Fibroblast of lung (primary cell): ENCODE results near the gene ROBO4.

Experiments
- CTCF ChIP-seq, 2 donors: IDR thresholded peaks in 1 of 2; conservative IDR thresholded peaks in 1 of 2; 1 replicate in 1 of 2; 2 replicates in 1 of 2; pipeline ENCODE4 v1.5.1; 2011 to 2012; ENCODE audit warnings: low read length in 2 of 2, control low read depth in 1 of 2, inconsistent platforms in 1 of 2, low read depth in 1 of 2, mild to moderate bottlenecking in 1 of 2
- EZH2 ChIP-seq: IDR thresholded peaks from 2 replicates; pipeline ENCODE4 v1.5.1; 2012; ENCODE audit warnings: low read length, control low read depth, mild to moderate bottlenecking; ENCODE audit errors: missing control alignments

- no peak for TF ChIP-seq EZH2
- TF ChIP-seq CTCF (conservative IDR thresholded peaks at IDR 0.05 in 1 of 2, IDR thresholded peaks at IDR 0.05 in 1 of 2; ENCODE audit: low read depth in 1 of 2, low read length in 2 of 2) = no peak
These were observed 38.2 kb upstream of the ROBO4 start, which contains the start of gene HEPACAM for GRCh38 chr11:124935548-124936514.
